ENCODE data around the gene BIN2. TPM values are rescaled to one million over a fixed set of nuclear protein-coding genes. Genes with fewer than 3 reads are reported as not detected.
A peak's percentile ranks its signal among the peaks of the same experiment; 100 is the strongest.
"Not testable (repeated sequence)": the region's sequence is repeated elsewhere in the genome, so short reads cannot be mapped to it uniquely, and the experiment has no call there.

Gene BIN2
- polyA plus RNA-seq, 1 donor: 3.0 TPM

GRCh38 chr12:51345681-51346080, 21.7 kb upstream of the BIN2 start:
- DNase-seq: no peak

GRCh38 chr12:51343201-51343600, 19.2 kb upstream of the BIN2 start:
- DNase-seq: no peak

- DNase-seq: no peak
Observed at GRCh38 chr12:51342416-51342815, 18.4 kb upstream of the BIN2 start.

GRCh38 chr12:51341251-51342007, 17.5 kb upstream of the BIN2 start:
- DNase-seq: peak; percentile 73

DNA sequence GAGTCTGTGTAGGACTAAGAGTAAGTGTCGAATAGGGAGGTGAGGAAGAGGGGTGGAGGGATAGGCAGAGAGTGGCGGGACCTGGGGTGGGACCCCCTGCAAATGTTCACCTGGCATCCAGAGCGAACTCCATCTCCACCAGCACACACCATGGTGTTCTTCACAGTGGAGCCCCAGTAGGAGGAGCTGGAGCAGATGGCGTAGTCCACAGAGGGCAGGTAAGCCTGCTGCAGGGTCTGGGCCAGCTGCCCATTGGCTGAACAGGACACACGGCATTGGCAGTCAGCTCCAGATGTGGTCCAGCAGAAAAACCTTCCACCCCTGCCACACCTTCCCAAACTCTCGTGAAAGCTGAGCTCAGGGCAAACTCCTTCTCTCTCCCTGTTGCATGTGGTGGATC, 15.8 kb upstream of the BIN2 start:
- DNase-seq: no peak

- DNase-seq: not testable (repeated sequence)
Observed at GRCh38 chr12:51337336-51337735, 13.4 kb upstream of the BIN2 start.

DNA sequence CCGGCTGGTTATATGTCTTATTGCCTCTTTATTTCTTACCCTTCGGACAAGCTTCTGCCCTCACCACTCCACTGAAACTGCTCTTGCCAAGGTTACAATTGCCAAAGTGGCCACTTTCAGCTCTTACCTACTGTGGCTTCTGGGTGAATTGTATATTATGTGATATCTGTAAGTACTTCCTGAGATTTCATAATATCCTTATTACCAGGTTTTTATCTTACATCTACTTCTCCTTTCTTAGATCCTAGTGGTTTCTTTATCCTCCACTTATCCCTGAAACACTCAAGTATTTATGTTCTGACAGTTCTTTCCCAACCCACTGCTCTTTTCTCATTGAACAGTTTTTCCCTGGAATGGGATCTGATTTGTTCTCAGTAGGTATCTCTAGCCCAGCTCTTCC, 12.0 kb upstream of the BIN2 start:
- no peak for DNase-seq

- DNase-seq: no peak
Observed at GRCh38 chr12:51334764-51335163, 10.8 kb upstream of the BIN2 start.

DNA sequence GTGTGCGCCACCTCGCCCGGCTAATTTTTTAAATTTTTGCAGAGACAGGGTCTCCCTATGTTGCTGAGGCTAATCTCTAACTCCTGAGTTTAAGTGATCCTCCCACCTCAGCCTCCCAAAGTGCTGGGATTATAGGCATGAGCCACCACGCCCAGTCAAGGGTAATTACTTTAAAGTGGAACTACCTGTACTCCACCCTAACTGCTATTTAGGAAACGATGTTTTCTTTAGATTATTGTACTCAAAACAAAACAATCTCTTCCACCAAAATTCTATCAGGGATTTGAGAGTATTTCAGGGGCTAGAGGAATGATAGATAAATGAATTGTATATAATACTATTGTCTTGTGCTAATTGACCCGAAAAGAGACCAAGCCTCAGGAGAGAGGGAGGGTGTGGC, 9.6 kb upstream of the BIN2 start:
- DNase-seq: no peak

GRCh38 chr12:51330186-51330585, 6.2 kb upstream of the BIN2 start:
- DNase-seq: no peak

- DNase-seq: no peak
Observed at GRCh38 chr12:51329742-51330141, 5.8 kb upstream of the BIN2 start.

GRCh38 chr12:51328587-51328986, 4.6 kb upstream of the BIN2 start:
- no peak for DNase-seq

- peak; percentile 23 for DNase-seq
Observed at GRCh38 chr12:51326698-51327439, 2.9 kb upstream of the BIN2 start.

- DNase-seq: no peak
Observed at GRCh38 chr12:51324953-51325352, 979 bp upstream of the BIN2 start.

GRCh38 chr12:51323317-51323960, 535 bp downstream of the BIN2 start:
- no peak for DNase-seq

DNA sequence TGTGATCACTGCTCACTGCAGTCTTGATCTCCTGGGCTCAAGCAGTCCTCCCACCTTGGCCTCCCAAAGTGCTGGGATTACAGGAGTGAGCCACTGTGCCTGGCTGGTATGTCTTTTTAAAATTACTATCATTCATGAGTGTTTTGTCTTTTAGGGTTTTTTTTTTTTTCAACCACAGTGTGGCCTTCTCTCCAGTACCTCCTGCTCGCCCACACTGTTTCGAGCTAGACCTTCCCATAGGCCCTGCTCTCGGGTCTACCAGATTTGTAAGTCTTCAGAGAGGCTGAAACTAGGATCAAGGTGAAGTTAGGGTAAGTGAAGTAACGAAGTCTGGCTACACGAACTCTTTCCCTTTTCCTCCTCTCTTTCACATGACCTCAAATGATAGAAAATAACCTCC, 1.5 kb downstream of the BIN2 start:
- no peak for DNase-seq

DNA sequence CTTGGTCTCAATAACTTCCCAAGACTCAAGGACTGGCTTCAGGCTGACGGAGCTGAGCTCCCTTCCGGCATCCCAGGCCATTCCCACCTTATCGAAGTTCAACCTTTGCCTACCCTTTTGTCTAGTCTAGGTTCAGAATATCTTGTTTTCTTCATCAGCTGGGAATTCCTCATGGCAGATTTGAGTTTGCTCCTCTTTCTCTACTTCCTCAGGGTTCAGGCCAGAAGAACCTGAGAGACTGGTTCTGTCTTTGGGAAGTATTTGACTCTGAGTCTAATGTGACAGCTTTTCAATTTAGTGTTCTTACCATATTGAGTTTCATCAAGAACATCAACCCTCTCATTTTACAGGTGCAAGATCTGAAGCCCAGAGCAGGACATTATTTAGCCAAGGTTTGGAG, 2.1 kb downstream of the BIN2 start:
- DNase-seq: no peak

DNA sequence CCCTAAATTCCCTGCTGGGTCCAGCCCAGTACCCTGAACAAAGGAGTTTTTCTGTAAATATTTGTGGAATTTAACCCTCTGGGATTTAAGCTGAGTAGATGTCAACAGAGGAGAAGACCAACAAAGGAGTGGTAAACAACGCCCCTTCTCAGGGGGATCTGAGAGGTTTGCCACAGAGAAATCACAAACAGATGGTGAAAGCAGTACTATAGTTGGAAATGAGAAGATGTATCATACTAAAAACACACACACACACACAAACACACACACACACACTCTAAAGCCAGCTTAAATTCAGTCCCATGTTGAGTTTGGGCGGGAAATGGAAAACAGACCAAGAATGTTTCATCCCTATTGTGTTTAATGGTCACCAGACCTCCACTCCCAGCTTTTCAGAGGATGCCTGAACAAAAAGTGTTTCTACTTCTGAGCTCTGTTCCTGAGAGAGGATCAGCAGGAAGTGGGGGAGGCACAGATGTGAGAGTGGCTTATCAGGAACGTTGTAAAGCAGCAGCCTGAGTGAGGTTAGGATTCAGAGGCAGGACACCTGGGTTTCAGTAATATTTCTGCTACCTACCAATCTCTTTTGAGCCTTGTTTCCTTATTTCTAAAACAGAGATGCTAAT, 3.2 kb downstream of the BIN2 start:
- DNase-seq: peak; percentile 21

DNA sequence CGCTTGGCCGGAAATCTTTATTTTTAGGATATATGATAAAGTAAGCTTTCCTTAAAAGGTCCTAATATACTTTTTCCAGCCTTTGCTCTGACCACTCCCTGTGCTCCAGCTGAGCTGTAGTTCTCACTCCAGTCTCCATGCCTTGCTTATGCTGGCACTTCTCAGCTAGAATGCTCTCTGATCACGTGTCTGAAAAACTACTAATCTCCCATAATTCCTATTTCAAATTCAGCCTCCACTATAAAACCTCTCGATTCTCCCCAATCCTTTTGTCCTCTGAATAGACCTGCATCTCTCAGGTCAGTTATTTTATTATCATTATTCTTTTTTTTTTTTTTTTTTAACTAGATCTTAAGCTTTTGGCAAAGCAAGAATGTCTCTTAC, 3.7 kb downstream of the BIN2 start:
- DNase-seq: no peak

- DNase-seq: no peak
Observed at GRCh38 chr12:51318846-51319599, 5.0 kb downstream of the BIN2 start.

GRCh38 chr12:51318057-51318806, 5.7 kb downstream of the BIN2 start:
- not testable (repeated sequence) for DNase-seq

- DNase-seq: no peak
Observed at GRCh38 chr12:51311389-51311788, 12.6 kb downstream of the BIN2 start.

All from hindlimb muscle (tissue), 1 donor.